ENCODE measurements around the gene SPCS2. TPM values are rescaled to one million over a fixed set of nuclear protein-coding genes. Genes with fewer than 3 reads are reported as not detected.

SPCS2 gene
- total and polyA plus RNA-seq, 2 of the 8 experiments (the other 6 are each of a cell fraction or from before 2014, with no cell fraction given) = 92.7 to 161 TPM

- no peak overlapping the region for H3K9ac ChIP-seq (replicated peaks in 1 of 4; ENCODE audit: extremely low read depth in 1 of 4, low read depth in 3 of 4, low read length in 3 of 4)
- no peaks in the 10 kb centered on the region for H3K79me2 ChIP-seq (ENCODE audit: control insufficient read depth in 1 of 2, insufficient read depth in 2 of 2, low read length in 2 of 2)
- no peak overlapping the region for H3K23ac ChIP-seq (ENCODE audit: insufficient read length)
- H4K8ac ChIP-seq (ENCODE audit: extremely low read depth, insufficient read depth, low read length) = no peak overlapping the region
- ChIA-PET POLR2A (ENCODE audit: partially characterized antibody) (no interaction called here), CTCF (ENCODE audit: partially characterized antibody) (interaction anchor here (0.8 to 8.9 kb wide), 15 partner anchors 9 to 225 kb away, joined by 4 to 142 read pairs (median 13); no protein-coding TSS in a partner anchor)
- no peak overlapping the region for H2BK20ac ChIP-seq (ENCODE audit: low read length)
- no peak overlapping the region for H3K27ac ChIP-seq (ENCODE audit: low read depth, low read length)
- H2BK12ac ChIP-seq (ENCODE audit: low read depth, low read length) = no peak overlapping the region
- H3K14ac ChIP-seq (ENCODE audit: insufficient read length) = no peak overlapping the region
- H2AFZ ChIP-seq (ENCODE audit: low read length) = no peak overlapping the region
- H3K4me1 ChIP-seq (replicated peaks in 1 of 4; ENCODE audit: control insufficient read depth in 3 of 4, insufficient read depth in 4 of 4, low read length in 3 of 4) = no peaks in the 10 kb centered on the region; a peak in 2 of 7 replicates
- 83% methylated on average over 6 of the region's 6 CpGs; no CpG with 5 or more reads in 1 of the 2 experiments for WGBS, 2 experiments (ENCODE audit: extremely low coverage in 1 of 2, insufficient coverage in 1 of 2, insufficient read length in 1 of 2, insufficient replicate concordance in 2 of 2, low coverage in 1 of 2, low lambda C conversion rate in 2 of 2, missing lambda C conversion rate in 1 of 2)
- H4K5ac ChIP-seq (ENCODE audit: insufficient read length, low read depth, low read length) = no peak overlapping the region
- H3K27me3 ChIP-seq (replicated peaks in 1 of 4; ENCODE audit: control insufficient read depth in 3 of 4, extremely low read depth in 1 of 4, insufficient read depth in 3 of 4, low read length in 3 of 4) = no peaks in the 10 kb centered on the region
- no peak for FAIRE-seq
- H4K91ac ChIP-seq (replicated peaks; ENCODE audit: insufficient read length, low read length) = no peak overlapping the region
- H3K79me1 ChIP-seq (ENCODE audit: low read depth, low read length) = no peaks in the 10 kb centered on the region
- no peaks in the 10 kb centered on the region for H3K23me2 ChIP-seq (ENCODE audit: low read depth, low read length)
- no peak overlapping the region for H2BK15ac ChIP-seq (ENCODE audit: low read length)
- H4K20me1 ChIP-seq (replicated peaks in 1 of 2; ENCODE audit: control insufficient read depth in 1 of 2, insufficient read depth in 2 of 2, low read length in 2 of 2) = no peaks in the 10 kb centered on the region
- peaks cover 7 to 19% of the 10 kb centered on the region in 2 experiments; a peak in 2 of 4 replicates for H3K9me3 ChIP-seq (ENCODE audit: insufficient read depth in 2 of 2, low read depth in 1 of 2, low read length in 1 of 2)
- H2AK5ac ChIP-seq (ENCODE audit: low read depth, low read length) = no peak overlapping the region
- no peak overlapping the region for H3K56ac ChIP-seq (replicated peaks; ENCODE audit: insufficient read length, low read depth, low read length)
- H3K36me3 ChIP-seq (ENCODE audit: control insufficient read depth in 2 of 4, insufficient read depth in 4 of 4, low read length in 3 of 4) = no peaks in the 10 kb centered on the region
- DNase-seq (ENCODE audit: low read depth in 1 of 2, low spot score in 2 of 2) = no peak
- H3K4ac ChIP-seq (replicated peaks; ENCODE audit: insufficient read length, low read depth, low read length) = no peak overlapping the region
- H3K4me2 ChIP-seq (ENCODE audit: insufficient read depth in 1 of 2, low read depth in 2 of 2, low read length in 2 of 2) = no peak overlapping the region
- no peak overlapping the region for H2BK5ac ChIP-seq (ENCODE audit: low read depth, low read length)
- H2BK120ac ChIP-seq (replicated peaks; ENCODE audit: low read depth, low read length) = no peak overlapping the region
- no peak overlapping the region for H3K18ac ChIP-seq (ENCODE audit: extremely low read depth, low read length)
- no peak overlapping the region for H3K4me3 ChIP-seq (ENCODE audit: extremely low read depth in 1 of 4, insufficient read depth in 2 of 4, low read depth in 3 of 4, low read length in 4 of 4)
- TF ChIP-seq SP4 (IDR thresholded peaks at IDR 0.05; ENCODE audit: low read length) = no peak
- TF ChIP-seq, protein P1, sequence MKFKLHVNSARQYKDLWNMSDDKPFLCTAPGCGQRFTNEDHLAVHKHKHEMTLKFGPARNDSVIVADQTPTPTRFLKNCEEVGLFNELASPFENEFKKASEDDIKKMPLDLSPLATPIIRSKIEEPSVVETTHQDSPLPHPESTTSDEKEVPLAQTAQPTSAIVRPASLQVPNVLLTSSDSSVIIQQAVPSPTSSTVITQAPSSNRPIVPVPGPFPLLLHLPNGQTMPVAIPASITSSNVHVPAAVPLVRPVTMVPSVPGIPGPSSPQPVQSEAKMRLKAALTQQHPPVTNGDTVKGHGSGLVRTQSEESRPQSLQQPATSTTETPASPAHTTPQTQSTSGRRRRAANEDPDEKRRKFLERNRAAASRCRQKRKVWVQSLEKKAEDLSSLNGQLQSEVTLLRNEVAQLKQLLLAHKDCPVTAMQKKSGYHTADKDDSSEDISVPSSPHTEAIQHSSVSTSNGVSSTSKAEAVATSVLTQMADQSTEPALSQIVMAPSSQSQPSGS (IDR thresholded peaks at IDR 0.05; ENCODE audit: low read length) = no peak
- no peak for TF ChIP-seq EP300 (IDR thresholded peaks at IDR 0.05; ENCODE audit: borderline replicate concordance in 1 of 2, low read depth in 2 of 2, low read length in 2 of 2)
- no peak for TF ChIP-seq BACH1 (IDR thresholded peaks at IDR 0.05; ENCODE audit: low read length)
- TF ChIP-seq, protein P2, sequence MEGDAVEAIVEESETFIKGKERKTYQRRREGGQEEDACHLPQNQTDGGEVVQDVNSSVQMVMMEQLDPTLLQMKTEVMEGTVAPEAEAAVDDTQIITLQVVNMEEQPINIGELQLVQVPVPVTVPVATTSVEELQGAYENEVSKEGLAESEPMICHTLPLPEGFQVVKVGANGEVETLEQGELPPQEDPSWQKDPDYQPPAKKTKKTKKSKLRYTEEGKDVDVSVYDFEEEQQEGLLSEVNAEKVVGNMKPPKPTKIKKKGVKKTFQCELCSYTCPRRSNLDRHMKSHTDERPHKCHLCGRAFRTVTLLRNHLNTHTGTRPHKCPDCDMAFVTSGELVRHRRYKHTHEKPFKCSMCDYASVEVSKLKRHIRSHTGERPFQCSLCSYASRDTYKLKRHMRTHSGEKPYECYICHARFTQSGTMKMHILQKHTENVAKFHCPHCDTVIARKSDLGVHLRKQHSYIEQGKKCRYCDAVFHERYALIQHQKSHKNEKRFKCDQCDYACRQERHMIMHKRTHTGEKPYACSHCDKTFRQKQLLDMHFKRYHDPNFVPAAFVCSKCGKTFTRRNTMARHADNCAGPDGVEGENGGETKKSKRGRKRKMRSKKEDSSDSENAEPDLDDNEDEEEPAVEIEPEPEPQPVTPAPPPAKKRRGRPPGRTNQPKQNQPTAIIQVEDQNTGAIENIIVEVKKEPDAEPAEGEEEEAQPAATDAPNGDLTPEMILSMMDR (IDR thresholded peaks at IDR 0.05; ENCODE audit: control extremely low read depth in 1 of 3, insufficient read depth in 1 of 3, low read depth in 1 of 3, low read length in 3 of 3) = no peak
- TF ChIP-seq KDM4A (IDR thresholded peaks at IDR 0.05; ENCODE audit: low read depth, low read length, severe bottlenecking) = no peak
- TF ChIP-seq CHD1 (IDR thresholded peaks at IDR 0.05; ENCODE audit: low read depth, low read length) = no peak
- no peak for TF ChIP-seq GABPA (IDR thresholded peaks at IDR 0.05; ENCODE audit: borderline replicate concordance, insufficient read depth, low read length)
- no peak for TF ChIP-seq TBP (IDR thresholded peaks at IDR 0.05; ENCODE audit: low read depth, low read length)
- no peak for TF ChIP-seq POU5F1 (IDR thresholded peaks at IDR 0.05; ENCODE audit: low read depth, low read length)
Measured at GRCh38 chr11:75024068-75024449, 75.0 kb downstream of the SPCS2 start.

All from H1 (cell line).